ENCODE results near the gene PCDH7. TPM values are rescaled to one million over a fixed set of nuclear protein-coding genes. Genes with fewer than 3 reads are reported as not detected.

PCDH7 gene
- total and polyA plus RNA-seq, 2 of the 4 experiments (the other 2 are of a cell fraction): 26.5 to 44.1 TPM

DNA sequence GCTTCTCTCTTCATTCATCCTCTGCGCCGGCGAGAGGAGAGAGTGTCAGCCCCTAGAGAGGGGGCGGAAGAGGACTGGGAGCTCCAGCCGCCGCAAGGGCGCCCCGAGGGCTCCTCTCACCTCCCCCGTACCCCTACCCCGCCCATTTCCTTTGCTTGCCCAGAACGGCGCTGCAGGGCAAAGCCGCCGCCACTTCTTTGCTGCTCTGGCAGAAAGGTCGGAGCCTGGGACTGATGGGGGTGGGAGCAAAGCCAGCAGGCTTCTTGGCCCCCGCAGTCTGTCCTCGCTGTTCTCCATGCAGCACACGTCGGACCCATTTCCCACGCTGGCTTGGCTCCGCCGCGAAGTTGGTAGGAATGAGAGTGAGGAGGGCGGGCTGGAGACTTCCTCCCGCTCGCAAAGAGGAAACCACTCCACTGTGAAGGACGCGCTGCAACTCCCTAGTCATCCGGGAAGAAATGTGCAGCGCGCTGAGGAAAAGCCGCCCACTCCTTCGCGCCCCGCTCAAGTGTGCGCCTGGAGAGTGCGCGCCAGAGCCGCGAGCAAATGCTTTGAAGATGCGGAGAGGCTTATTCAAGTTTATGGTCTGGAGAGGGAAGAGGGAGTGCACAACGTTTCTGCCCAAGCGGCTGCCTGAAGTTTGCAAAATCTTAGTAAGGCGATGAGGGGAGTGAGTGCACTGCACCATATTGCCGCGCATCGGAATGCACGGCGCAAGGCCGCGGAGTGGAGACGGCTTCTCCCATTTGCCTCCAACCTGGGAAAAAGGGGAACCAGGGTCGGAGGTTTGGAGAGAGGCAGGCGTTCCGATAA, 2.8 kb upstream of the PCDH7 start:
- Histone ChIP-seq H2BK120ac (ENCODE audit: low read depth, low read length) (peak overlapping the region; percentile 30; the same call in 1 of the 2 replicates), H4K20me1 (ENCODE audit: insufficient read depth, low read length) (peaks cover 8% of the 10 kb centered on the region; the same call in 1 of the 2 replicates), H3K36me3 (ENCODE audit: control insufficient read depth, insufficient read depth, low read length) (no peaks in the 10 kb centered on the region), H3K9ac (ENCODE audit: low read depth, low read length) (peak overlapping the region; percentile 16; the same call in 1 of the 2 replicates), H3K4me2 (ENCODE audit: low read depth, low read length) (peak overlapping the region; percentile 87), H2BK20ac (ENCODE audit: low read depth, low read length) (no peak overlapping the region), H3K4me3 (ENCODE audit: insufficient read depth, low read depth, low read length) (peak overlapping the region; percentile 78), H3K4ac (ENCODE audit: low read depth, low read length) (peak overlapping the region; percentile 15; the same call in 1 of the 2 replicates), H2BK15ac (ENCODE audit: low read depth, low read length) (no peak overlapping the region), H2AFZ (replicated peaks; ENCODE audit: low read length, poor library complexity) (peak overlapping the region; percentile 91), H4K5ac (ENCODE audit: low read depth, low read length) (no peak overlapping the region), H4K8ac (ENCODE audit: low read depth in 2 of 2, low read length in 2 of 2) (peak overlapping the region in 1 of 2 experiments; percentile 47; a peak in 2 of 4 replicates), H3K18ac (ENCODE audit: low read depth, low read length) (0 out of 2 replicates have a peak overlapping the region, but pooled peaks have one; percentile 25), H2AK9ac (replicated peaks; ENCODE audit: low read depth, low read length, poor library complexity) (peak overlapping the region; percentile 34), H3K23ac (ENCODE audit: low read depth, low read length) (no peak overlapping the region), H3K14ac (replicated peaks; ENCODE audit: low read depth, low read length) (no peak overlapping the region), H3K9me3 (ENCODE audit: control insufficient read depth, insufficient read depth, low read length) (no peaks in the 10 kb centered on the region), H3K27me3 (ENCODE audit: control insufficient read depth, insufficient read depth, low read length) (no peaks in the 10 kb centered on the region; the same call in 1 of the 2 replicates), H2BK5ac (ENCODE audit: low read depth, low read length, poor library complexity, severe bottlenecking) (peak overlapping the region; percentile 14), H4K91ac (ENCODE audit: insufficient read depth, low read depth, low read length) (no peak overlapping the region), H3K56ac (ENCODE audit: extremely low read depth, insufficient read depth, low read length) (0 out of 2 replicates have a peak overlapping the region, but pooled peaks have one; percentile 13), H3K9me1 (ENCODE audit: insufficient read depth, low read length) (no peaks in the 10 kb centered on the region), H2AK5ac (ENCODE audit: low read depth, low read length) (no peak overlapping the region), H3K27ac (ENCODE audit: insufficient read depth, low read length) (peak overlapping the region; percentile 61), H3K79me1 (ENCODE audit: low read depth in 1 of 2, low read length in 2 of 2) (peaks cover 0 to 8% of the 10 kb centered on the region in 2 experiments; a peak in 2 of 4 replicates), H3K4me1 (ENCODE audit: control insufficient read depth, insufficient read depth, low read length) (peaks cover 2% of the 10 kb centered on the region; the same call in 1 of the 2 replicates)
- WGBS, 2 experiments (ENCODE audit: extremely low coverage in 2 of 2, insufficient read length in 1 of 2): 0% methylated on average over 4 of the region's 55 CpGs; no CpG with 5 or more reads in 1 of the 2 experiments
- TF ChIP-seq POLR2A (IDR thresholded peaks at IDR 0.05; ENCODE audit: low read depth, low read length): no peak
- 0 out of 2 replicates have a peak, but pooled peaks have one; percentile 24 for TF ChIP-seq CHD1 (IDR thresholded peaks at IDR 0.05; ENCODE audit: low read depth, low read length)
- peak; percentile 10 for ATAC-seq (ENCODE audit: low read depth)
- BruUV-seq (replicated peaks): no TSS peak
- intact Hi-C loops (cut with micrococcal nuclease): loop anchor here (2.0 to 10.0 kb wide), 5 partner anchors 325 to 1223 kb away; no protein-coding TSS in a partner anchor
- CTCF ChIA-PET: interaction anchor here (0.8 kb wide), 1 partner anchor 427 kb away, joined by 4 read pairs; no protein-coding TSS in a partner anchor
- in situ Hi-C loops (cut with MboI; ENCODE audit: low sequenced_read_pairs): loop anchor here (5.0 kb wide), 1 partner anchor 955 kb away; no protein-coding TSS in a partner anchor
- POLR2A ChIA-PET (ENCODE audit: unreplicated experiment): no interaction called here
- dilution Hi-C loops (cut with HindIII; ENCODE audit: low sequenced_read_pairs, unreplicated experiment): no loop called here
- DNase-seq: peak; percentile 70

Measured in IMR-90 (cell line).